ENCODE data around the gene MRPS5. TPM values are rescaled to one million over a fixed set of nuclear protein-coding genes. Genes with fewer than 3 reads are reported as not detected.
A peak's percentile ranks its signal among the peaks of the same experiment; 100 is the strongest.

Gene MRPS5
- total RNA-seq, 4 donors from 2014 or later: 41.9 to 55.4 (median 46.4) TPM

DNA sequence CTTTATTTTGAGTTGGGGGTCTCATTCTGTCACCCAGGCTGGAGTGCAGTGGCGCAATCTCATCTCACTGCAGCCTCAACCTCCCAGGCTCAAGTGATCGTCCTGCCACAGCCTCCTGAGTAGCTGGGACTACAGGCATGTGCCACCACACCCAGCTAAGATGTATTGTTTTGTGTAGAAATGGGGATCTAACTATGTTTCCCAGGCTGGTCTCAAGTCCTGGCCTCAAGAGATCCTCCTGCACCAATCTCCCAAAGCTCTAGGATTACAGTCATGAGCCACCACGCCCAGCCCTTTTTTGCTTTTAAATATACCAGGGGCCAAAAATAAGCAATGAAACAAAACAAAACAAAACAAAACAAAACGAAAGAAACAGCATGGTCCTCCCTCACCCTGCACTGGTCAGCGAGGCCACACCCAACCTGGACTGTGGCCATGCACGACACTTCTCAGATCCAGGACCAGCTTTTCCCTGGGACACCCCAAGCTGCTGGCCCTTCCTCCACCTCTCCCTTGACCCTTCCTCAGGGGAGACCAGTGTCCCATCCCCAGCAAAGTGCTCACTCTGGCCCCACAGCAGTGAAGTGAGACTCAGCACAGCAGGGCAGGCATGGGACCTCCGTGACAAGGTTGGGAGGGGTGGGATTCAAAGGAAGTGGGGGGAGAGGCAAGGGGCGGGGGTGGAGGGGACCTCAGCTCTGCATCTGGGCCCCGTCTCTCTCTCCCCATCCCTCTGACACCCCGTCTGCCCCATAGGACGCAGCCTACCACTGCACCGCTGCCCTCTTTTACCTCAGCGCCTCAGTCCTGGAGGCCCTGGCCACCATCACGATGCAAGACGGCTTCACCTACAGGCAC lies 72.6 kb downstream of the MRPS5 start:
- intact Hi-C loops (cut with DNase I): no loop called here

GRCh38 chr2:95047629-95048510 lies 73.7 kb downstream of the MRPS5 start:
- H3K27ac ChIP-seq: peak overlapping the region in 3 of 4 donors; percentile 39 to 63 (median 62)
- no peak overlapping the region for H3K4me3 ChIP-seq
- no peaks in the 10 kb centered on the region for H3K9me3 ChIP-seq
- peaks cover 0 to 33% (median 0%) of the 10 kb centered on the region in 3 donors for H3K36me3 ChIP-seq
- 74 to 85% methylated on average over 10 to 11 of the region's 17 CpGs for WGBS, 2 donors
- DNase-seq: no peak
- intact Hi-C loops (cut with DNase I): no loop called here
- TF ChIP-seq POLR2A (IDR thresholded peaks at IDR 0.05): no peak
- TF ChIP-seq, protein P1, sequence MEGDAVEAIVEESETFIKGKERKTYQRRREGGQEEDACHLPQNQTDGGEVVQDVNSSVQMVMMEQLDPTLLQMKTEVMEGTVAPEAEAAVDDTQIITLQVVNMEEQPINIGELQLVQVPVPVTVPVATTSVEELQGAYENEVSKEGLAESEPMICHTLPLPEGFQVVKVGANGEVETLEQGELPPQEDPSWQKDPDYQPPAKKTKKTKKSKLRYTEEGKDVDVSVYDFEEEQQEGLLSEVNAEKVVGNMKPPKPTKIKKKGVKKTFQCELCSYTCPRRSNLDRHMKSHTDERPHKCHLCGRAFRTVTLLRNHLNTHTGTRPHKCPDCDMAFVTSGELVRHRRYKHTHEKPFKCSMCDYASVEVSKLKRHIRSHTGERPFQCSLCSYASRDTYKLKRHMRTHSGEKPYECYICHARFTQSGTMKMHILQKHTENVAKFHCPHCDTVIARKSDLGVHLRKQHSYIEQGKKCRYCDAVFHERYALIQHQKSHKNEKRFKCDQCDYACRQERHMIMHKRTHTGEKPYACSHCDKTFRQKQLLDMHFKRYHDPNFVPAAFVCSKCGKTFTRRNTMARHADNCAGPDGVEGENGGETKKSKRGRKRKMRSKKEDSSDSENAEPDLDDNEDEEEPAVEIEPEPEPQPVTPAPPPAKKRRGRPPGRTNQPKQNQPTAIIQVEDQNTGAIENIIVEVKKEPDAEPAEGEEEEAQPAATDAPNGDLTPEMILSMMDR (IDR thresholded peaks at IDR 0.05): no peak
- H3K27me3 ChIP-seq: peaks cover 0 to 4% (median 0%) of the 10 kb centered on the region in 4 donors
- peaks cover 22 to 92% (median 31%) of the 10 kb centered on the region in 3 donors for H3K4me1 ChIP-seq

More for the DNA sequence above, 72.6 kb downstream of the MRPS5 start:
- Histone ChIP-seq H3K27ac (peak overlapping the region in 3 of 4 donors; percentile 39 to 63 (median 62)), H3K4me3 (no peak overlapping the region), H3K4me1 (peaks cover 13 to 84% (median 20%) of the 10 kb centered on the region in 3 donors), H3K36me3 (peaks cover 0 to 38% (median 0%) of the 10 kb centered on the region in 3 donors), H3K27me3 (peaks cover 0 to 8% (median 0%) of the 10 kb centered on the region in 4 donors), H3K9me3 (no peaks in the 10 kb centered on the region)
- 65 to 68% methylated on average over 9 to 12 of the region's 15 CpGs for WGBS, 2 donors
- DNase-seq: no peak
- no peak for TF ChIP-seq POLR2A (IDR thresholded peaks at IDR 0.05)
- TF ChIP-seq, protein P1 (IDR thresholded peaks at IDR 0.05): no peak

DNA sequence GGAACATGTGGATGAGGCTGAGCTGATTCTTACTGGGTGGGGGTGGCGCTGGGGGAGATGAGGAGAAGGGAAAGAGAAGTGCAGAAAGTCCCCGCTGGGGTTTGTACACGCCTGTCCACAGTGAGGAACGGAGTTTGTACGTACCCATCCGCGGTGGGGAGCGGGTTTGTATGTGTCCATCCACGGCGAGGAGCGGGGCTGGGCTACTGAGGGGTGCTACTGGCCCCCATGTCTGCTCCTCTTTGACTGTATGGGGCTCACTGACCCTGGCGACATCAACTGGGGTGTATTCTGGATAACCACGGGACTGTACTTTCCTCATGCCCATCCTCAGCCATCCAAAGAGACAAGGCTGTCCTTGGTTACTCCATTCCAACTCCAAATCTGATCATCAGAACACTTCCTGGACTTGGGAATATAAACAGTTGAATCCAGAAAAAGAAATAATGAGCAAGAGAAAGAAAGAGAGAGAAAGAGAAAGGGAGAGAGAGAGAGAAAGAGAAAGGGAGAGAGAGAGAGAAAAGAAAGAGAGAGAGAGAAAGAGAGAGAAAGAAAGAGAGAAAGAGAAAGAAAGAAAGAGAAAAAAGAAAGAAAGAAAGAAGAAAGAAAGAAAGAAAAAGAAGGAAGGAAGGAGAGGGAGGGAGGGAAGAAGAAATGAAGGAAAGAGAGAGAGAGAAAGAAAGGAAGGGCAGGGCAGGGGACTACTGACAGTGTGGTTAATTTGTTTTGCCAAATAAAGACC lies 75.1 kb downstream of the MRPS5 start:
- peaks cover 0 to 31% (median 0%) of the 10 kb centered on the region in 3 donors for H3K36me3 ChIP-seq
- no peak for TF ChIP-seq POLR2A (IDR thresholded peaks at IDR 0.05)
- TF ChIP-seq, protein P1 (IDR thresholded peaks at IDR 0.05): no peak
- intact Hi-C loops (cut with DNase I): no loop called here

GRCh38 chr2:95044601-95045000 lies 77.0 kb downstream of the MRPS5 start:
- no peak overlapping the region for H3K4me3 ChIP-seq
- DNase-seq: no peak
- no peaks in the 10 kb centered on the region for H3K27me3 ChIP-seq
- peaks cover 22 to 91% (median 32%) of the 10 kb centered on the region in 3 donors for H3K4me1 ChIP-seq
- intact Hi-C loops (cut with DNase I): no loop called here
- H3K9me3 ChIP-seq: no peaks in the 10 kb centered on the region
- WGBS, 2 donors: 69 to 90% methylated on average over 4 to 5 of the region's 5 CpGs
- peaks cover 0 to 22% (median 0%) of the 10 kb centered on the region in 3 donors for H3K36me3 ChIP-seq
- H3K27ac ChIP-seq: peak overlapping the region in 2 of 4 donors; percentile 78 to 86
- TF ChIP-seq, protein P1 (IDR thresholded peaks at IDR 0.05): no peak
- TF ChIP-seq POLR2A (IDR thresholded peaks at IDR 0.05): no peak

More for the DNA sequence above, 75.1 kb downstream of the MRPS5 start:
- Histone ChIP-seq H3K9me3 (no peaks in the 10 kb centered on the region), H3K27ac (peak overlapping the region in 1 of 4 donors; percentile 62), H3K27me3 (peaks cover 0 to 4% (median 0%) of the 10 kb centered on the region in 4 donors), H3K4me1 (peaks cover 22 to 92% (median 32%) of the 10 kb centered on the region in 3 donors), H3K4me3 (no peak overlapping the region)
- 78 to 80% methylated on average over 1 to 6 of the region's 13 CpGs for WGBS, 2 donors
- DNase-seq: no peak
